ENCODE measurements around the gene COA8. TPM values are rescaled to one million over a fixed set of nuclear protein-coding genes. Genes with fewer than 3 reads are reported as not detected.

Gene COA8
- total and polyA plus RNA-seq, 2 of the 13 experiments (the other 11 are each of a cell fraction or from before 2014, with no cell fraction given) = 10.9 to 25.1 TPM

DNA sequence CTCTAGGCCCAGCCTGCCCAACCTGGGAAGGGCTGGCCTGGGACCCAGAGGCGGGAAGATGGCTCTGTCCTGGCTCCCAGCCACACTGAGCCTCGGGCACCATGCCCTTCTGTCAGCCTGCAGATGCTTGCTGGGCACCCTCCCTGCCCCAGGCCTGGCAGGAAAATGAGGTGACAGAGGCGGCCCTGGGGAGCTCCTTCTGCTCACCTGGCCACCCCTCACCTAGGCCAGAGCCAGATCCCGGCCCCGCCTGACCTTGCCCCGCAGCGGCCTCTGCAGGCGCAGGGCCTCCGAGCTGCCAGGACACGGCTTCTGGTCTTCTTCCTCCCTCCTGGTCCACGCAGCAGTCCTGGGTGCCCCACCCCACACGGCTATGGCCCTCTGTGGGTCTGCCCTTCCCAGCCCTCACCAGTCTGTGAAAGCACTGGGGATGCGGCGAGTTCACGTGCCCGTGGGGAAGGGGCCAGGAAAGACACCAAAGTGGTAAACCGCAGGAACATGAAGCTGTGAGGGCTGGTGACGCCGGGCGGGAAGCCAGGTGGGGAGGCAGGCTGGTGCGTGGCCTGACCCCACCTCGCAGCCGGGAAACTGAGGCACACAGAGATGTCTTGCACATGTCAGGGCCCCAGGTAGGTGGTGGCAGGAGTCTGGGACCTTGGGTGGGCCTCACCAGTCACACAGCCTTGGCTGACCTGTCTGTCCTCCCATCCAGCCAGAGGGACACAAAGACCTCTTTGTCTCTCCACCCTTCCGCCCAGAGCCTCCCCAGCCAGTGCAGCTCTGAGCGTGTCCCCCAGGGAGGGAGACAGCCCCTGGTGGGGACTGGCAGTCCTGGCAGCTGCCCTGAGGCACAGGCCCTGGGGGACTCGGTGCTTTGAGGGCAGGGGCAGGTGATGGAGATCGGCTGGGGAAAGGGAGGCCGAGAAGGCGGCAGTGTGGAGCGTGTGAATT, 13.1 kb upstream of the COA8 start (continued):
- TF ChIP-seq ZFP41 (CRISPR knock-in tag; IDR thresholded peaks at IDR 0.05; ENCODE audit: borderline replicate concordance) (0 out of 2 replicates have a peak, but pooled peaks have one; percentile 19), EHMT2 (IDR thresholded peaks at IDR 0.05; ENCODE audit: borderline replicate concordance, low read depth, low read length) (no peak), ZNF614 (CRISPR knock-in tag; IDR thresholded peaks at IDR 0.05; ENCODE audit: borderline replicate concordance) (0 out of 2 replicates have a peak, but pooled peaks have one; percentile 46), MEIS2 (CRISPR knock-in tag; IDR thresholded peaks at IDR 0.05) (no peak), MEIS1 (CRISPR knock-in tag; IDR thresholded peaks at IDR 0.05; ENCODE audit: borderline replicate concordance) (0 out of 2 replicates have a peak, but pooled peaks have one; percentile 9), SRSF1 (optimal IDR thresholded peaks at IDR 0.05; ENCODE audit: low read depth, low read length) (peak; percentile 71), NONO (IDR thresholded peaks at IDR 0.05) (no peak), NONO (CRISPR knock-in tag; conservative IDR thresholded peaks at IDR 0.05) (peak; percentile 69), KAT7 (CRISPR knock-in tag; IDR thresholded peaks at IDR 0.05; ENCODE audit: borderline replicate concordance) (no peak), CCDC6 (CRISPR knock-in tag; IDR thresholded peaks at IDR 0.05) (peak; percentile 54; the same call in 1 of the 2 replicates), ZSCAN30 (CRISPR knock-in tag; IDR thresholded peaks at IDR 0.05) (no peak), FOXA1 (IDR thresholded peaks at IDR 0.05) (no peak), FOXA1 (CRISPR knock-in tag; IDR thresholded peaks at IDR 0.05) (0 out of 2 replicates have a peak, but pooled peaks have one; percentile 13)
- TF ChIP-seq, protein P1, sequence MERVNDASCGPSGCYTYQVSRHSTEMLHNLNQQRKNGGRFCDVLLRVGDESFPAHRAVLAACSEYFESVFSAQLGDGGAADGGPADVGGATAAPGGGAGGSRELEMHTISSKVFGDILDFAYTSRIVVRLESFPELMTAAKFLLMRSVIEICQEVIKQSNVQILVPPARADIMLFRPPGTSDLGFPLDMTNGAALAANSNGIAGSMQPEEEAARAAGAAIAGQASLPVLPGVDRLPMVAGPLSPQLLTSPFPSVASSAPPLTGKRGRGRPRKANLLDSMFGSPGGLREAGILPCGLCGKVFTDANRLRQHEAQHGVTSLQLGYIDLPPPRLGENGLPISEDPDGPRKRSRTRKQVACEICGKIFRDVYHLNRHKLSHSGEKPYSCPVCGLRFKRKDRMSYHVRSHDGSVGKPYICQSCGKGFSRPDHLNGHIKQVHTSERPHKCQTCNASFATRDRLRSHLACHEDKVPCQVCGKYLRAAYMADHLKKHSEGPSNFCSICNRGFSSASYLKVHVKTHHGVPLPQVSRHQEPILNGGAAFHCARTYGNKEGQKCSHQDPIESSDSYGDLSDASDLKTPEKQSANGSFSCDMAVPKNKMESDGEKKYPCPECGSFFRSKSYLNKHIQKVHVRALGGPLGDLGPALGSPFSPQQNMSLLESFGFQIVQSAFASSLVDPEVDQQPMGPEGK (CRISPR knock-in tag; IDR thresholded peaks at IDR 0.05) = peak; percentile 91
- TF ChIP-seq, protein P2, sequence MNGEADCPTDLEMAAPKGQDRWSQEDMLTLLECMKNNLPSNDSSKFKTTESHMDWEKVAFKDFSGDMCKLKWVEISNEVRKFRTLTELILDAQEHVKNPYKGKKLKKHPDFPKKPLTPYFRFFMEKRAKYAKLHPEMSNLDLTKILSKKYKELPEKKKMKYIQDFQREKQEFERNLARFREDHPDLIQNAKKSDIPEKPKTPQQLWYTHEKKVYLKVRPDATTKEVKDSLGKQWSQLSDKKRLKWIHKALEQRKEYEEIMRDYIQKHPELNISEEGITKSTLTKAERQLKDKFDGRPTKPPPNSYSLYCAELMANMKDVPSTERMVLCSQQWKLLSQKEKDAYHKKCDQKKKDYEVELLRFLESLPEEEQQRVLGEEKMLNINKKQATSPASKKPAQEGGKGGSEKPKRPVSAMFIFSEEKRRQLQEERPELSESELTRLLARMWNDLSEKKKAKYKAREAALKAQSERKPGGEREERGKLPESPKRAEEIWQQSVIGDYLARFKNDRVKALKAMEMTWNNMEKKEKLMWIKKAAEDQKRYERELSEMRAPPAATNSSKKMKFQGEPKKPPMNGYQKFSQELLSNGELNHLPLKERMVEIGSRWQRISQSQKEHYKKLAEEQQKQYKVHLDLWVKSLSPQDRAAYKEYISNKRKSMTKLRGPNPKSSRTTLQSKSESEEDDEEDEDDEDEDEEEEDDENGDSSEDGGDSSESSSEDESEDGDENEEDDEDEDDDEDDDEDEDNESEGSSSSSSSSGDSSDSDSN (CRISPR knock-in tag; IDR thresholded peaks at IDR 0.05) = peak; percentile 66
- TF ChIP-seq, protein P3, sequence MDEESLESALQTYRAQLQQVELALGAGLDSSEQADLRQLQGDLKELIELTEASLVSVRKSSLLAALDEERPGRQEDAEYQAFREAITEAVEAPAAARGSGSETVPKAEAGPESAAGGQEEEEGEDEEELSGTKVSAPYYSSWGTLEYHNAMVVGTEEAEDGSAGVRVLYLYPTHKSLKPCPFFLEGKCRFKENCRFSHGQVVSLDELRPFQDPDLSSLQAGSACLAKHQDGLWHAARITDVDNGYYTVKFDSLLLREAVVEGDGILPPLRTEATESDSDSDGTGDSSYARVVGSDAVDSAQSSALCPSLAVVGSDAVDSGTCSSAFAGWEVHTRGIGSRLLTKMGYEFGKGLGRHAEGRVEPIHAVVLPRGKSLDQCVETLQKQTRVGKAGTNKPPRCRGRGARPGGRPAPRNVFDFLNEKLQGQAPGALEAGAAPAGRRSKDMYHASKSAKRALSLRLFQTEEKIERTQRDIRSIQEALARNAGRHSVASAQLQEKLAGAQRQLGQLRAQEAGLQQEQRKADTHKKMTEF (CRISPR knock-in tag; IDR thresholded peaks at IDR 0.05) = peak; percentile 37; the same call in 1 of the 2 replicates
- TF ChIP-seq, protein P4, sequence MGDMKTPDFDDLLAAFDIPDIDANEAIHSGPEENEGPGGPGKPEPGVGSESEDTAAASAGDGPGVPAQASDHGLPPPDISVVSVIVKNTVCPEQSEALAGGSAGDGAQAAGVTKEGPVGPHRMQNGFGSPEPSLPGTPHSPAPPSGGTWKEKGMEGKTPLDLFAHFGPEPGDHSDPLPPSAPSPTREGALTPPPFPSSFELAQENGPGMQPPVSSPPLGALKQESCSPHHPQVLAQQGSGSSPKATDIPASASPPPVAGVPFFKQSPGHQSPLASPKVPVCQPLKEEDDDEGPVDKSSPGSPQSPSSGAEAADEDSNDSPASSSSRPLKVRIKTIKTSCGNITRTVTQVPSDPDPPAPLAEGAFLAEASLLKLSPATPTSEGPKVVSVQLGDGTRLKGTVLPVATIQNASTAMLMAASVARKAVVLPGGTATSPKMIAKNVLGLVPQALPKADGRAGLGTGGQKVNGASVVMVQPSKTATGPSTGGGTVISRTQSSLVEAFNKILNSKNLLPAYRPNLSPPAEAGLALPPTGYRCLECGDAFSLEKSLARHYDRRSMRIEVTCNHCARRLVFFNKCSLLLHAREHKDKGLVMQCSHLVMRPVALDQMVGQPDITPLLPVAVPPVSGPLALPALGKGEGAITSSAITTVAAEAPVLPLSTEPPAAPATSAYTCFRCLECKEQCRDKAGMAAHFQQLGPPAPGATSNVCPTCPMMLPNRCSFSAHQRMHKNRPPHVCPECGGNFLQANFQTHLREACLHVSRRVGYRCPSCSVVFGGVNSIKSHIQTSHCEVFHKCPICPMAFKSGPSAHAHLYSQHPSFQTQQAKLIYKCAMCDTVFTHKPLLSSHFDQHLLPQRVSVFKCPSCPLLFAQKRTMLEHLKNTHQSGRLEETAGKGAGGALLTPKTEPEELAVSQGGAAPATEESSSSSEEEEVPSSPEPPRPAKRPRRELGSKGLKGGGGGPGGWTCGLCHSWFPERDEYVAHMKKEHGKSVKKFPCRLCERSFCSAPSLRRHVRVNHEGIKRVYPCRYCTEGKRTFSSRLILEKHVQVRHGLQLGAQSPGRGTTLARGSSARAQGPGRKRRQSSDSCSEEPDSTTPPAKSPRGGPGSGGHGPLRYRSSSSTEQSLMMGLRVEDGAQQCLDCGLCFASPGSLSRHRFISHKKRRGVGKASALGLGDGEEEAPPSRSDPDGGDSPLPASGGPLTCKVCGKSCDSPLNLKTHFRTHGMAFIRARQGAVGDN (CRISPR knock-in tag; IDR thresholded peaks at IDR 0.05) = peak; percentile 92
- TF ChIP-seq, protein P5, sequence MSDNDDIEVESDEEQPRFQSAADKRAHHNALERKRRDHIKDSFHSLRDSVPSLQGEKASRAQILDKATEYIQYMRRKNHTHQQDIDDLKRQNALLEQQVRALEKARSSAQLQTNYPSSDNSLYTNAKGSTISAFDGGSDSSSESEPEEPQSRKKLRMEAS (IDR thresholded peaks at IDR 0.05) = peak; percentile 29; the same call in 1 of the 2 replicates

All from HepG2 (cell line).